ENCODE data around the gene CYB5D1. TPM values are rescaled to one million over a fixed set of nuclear protein-coding genes. Genes with fewer than 3 reads are reported as not detected.

The CYB5D1 gene
- total and polyA plus RNA-seq, 2 experiments from 2014 or later, result 12.2 to 14.1 TPM

- Histone ChIP-seq H3K27ac (peak overlapping the region; percentile 99), H3K36me3 (replicated peaks; ENCODE audit: insufficient read depth, low read depth) (no peaks in the 10 kb centered on the region), H4K20me1 (ENCODE audit: insufficient read depth, poor library complexity, severe bottlenecking) (peaks cover 59% of the 10 kb centered on the region), H3K79me2 (peaks cover 65% of the 10 kb centered on the region), H3K27me3 (no peaks in the 10 kb centered on the region), H2AFZ (no peak overlapping the region), H3K9me2 (replicated peaks; ENCODE audit: insufficient read depth) (no peaks in the 10 kb centered on the region), H3K9me3 (ENCODE audit: low read depth) (no peaks in the 10 kb centered on the region), H3K4me2 (peak overlapping the region; percentile 94), H3K4me1 (ENCODE audit: insufficient read depth) (peaks cover 33% of the 10 kb centered on the region), H3K4me3 (peak overlapping the region; percentile 73)
- DNase-seq (ENCODE audit: low spot score), result peak; percentile 94
- WGBS (ENCODE audit: low lambda C conversion rate, missing lambda C conversion rate), result 2% methylated on average over 31 of the region's 61 CpGs
- no peak for TF ChIP-seq CTCF (IDR thresholded peaks at IDR 0.05; ENCODE audit: poor library complexity)
- TF ChIP-seq EZH2 (IDR thresholded peaks at IDR 0.05; ENCODE audit: borderline replicate concordance), result no peak
- TF ChIP-seq EZH2phosphoT487 (IDR thresholded peaks at IDR 0.05; ENCODE audit: low read depth, severe bottlenecking, unreplicated experiment), result no peak
Observed at GRCh38 chr17:7843536-7844291, 14.1 kb upstream of the CYB5D1 start.

GRCh38 chr17:7844292-7845154 is 13.3 kb upstream of the CYB5D1 start:
- peak; percentile 95 for DNase-seq (ENCODE audit: low spot score)
- TF ChIP-seq EZH2phosphoT487 (IDR thresholded peaks at IDR 0.05; ENCODE audit: low read depth, severe bottlenecking, unreplicated experiment) (no peak), EZH2 (IDR thresholded peaks at IDR 0.05; ENCODE audit: borderline replicate concordance) (no peak), CTCF (IDR thresholded peaks at IDR 0.05; ENCODE audit: poor library complexity) (no peak)
- no peak overlapping the region for H2AFZ ChIP-seq
- H3K4me3 ChIP-seq, result peak overlapping the region; percentile 73
- no peaks in the 10 kb centered on the region for H3K9me2 ChIP-seq (replicated peaks; ENCODE audit: insufficient read depth)
- no peaks in the 10 kb centered on the region for H3K27me3 ChIP-seq
- H3K79me2 ChIP-seq, result peaks cover 60% of the 10 kb centered on the region
- H3K4me1 ChIP-seq (ENCODE audit: insufficient read depth), result peaks cover 24% of the 10 kb centered on the region
- H3K9me3 ChIP-seq (ENCODE audit: low read depth), result no peaks in the 10 kb centered on the region
- peaks cover 59% of the 10 kb centered on the region for H4K20me1 ChIP-seq (ENCODE audit: insufficient read depth, poor library complexity, severe bottlenecking)
- 2% methylated on average over 60 of the region's 71 CpGs for WGBS (ENCODE audit: low lambda C conversion rate, missing lambda C conversion rate)
- peak overlapping the region; percentile 94 for H3K4me2 ChIP-seq
- H3K27ac ChIP-seq, result peak overlapping the region; percentile 99
- H3K36me3 ChIP-seq (replicated peaks; ENCODE audit: insufficient read depth, low read depth), result no peaks in the 10 kb centered on the region

GRCh38 chr17:7845359-7846062 is 12.3 kb upstream of the CYB5D1 start:
- no peak for DNase-seq (ENCODE audit: low spot score)
- H3K9me3 ChIP-seq (ENCODE audit: low read depth), result no peaks in the 10 kb centered on the region
- H3K36me3 ChIP-seq (replicated peaks; ENCODE audit: insufficient read depth, low read depth), result no peaks in the 10 kb centered on the region
- peaks cover 59% of the 10 kb centered on the region for H3K79me2 ChIP-seq
- peaks cover 60% of the 10 kb centered on the region for H4K20me1 ChIP-seq (ENCODE audit: insufficient read depth, poor library complexity, severe bottlenecking)
- peak overlapping the region; percentile 94 for H3K4me2 ChIP-seq
- no peaks in the 10 kb centered on the region for H3K9me2 ChIP-seq (replicated peaks; ENCODE audit: insufficient read depth)
- no peak overlapping the region for H3K4me3 ChIP-seq
- H3K27ac ChIP-seq, result peak overlapping the region; percentile 99
- no peaks in the 10 kb centered on the region for H3K27me3 ChIP-seq
- peaks cover 15% of the 10 kb centered on the region for H3K4me1 ChIP-seq (ENCODE audit: insufficient read depth)
- TF ChIP-seq CTCF (IDR thresholded peaks at IDR 0.05; ENCODE audit: poor library complexity) (no peak), EZH2 (IDR thresholded peaks at IDR 0.05; ENCODE audit: borderline replicate concordance) (no peak), EZH2phosphoT487 (IDR thresholded peaks at IDR 0.05; ENCODE audit: low read depth, severe bottlenecking, unreplicated experiment) (no peak)
- H2AFZ ChIP-seq, result no peak overlapping the region
- 89% methylated on average over 15 of the region's 15 CpGs for WGBS (ENCODE audit: low lambda C conversion rate, missing lambda C conversion rate)
